Activated naive CD8-positive, alpha-beta T cell treated with anti-CD3 and anti-CD28 coated beads for 36 hours (primary cell): ENCODE results near the gene AFMID. TPM values are rescaled to one million over a fixed set of nuclear protein-coding genes. Genes with fewer than 3 reads are reported as not detected.
"Not testable (repeated sequence)": the region's sequence is repeated elsewhere in the genome, so short reads cannot be mapped to it uniquely, and the experiment has no call there.

ENCODE experiments used
- DNase-seq: peaks from one replicate; pipeline ENCODE4 v3.0.0; 2021
- H3K27ac Mint-ChIP-seq: one replicate; pipeline ENCODE4 v1.8.0; 2022; ENCODE audit warnings: mild to moderate bottlenecking, moderate library complexity, mixed read lengths
- H3K27me3 Mint-ChIP-seq: one replicate; pipeline ENCODE4 v1.8.0; 2022; ENCODE audit warnings: mild to moderate bottlenecking, mixed read lengths
- H3K36me3 Mint-ChIP-seq: one replicate; pipeline ENCODE4 v1.8.0; 2021; ENCODE audit warnings: mild to moderate bottlenecking, mixed read lengths
- H3K4me1 Mint-ChIP-seq: one replicate; pipeline ENCODE4 v1.8.0; 2021; ENCODE audit warnings: mixed read lengths
- H3K4me3 Mint-ChIP-seq: one replicate; pipeline ENCODE4 v1.8.0; 2022; ENCODE audit warnings: mild to moderate bottlenecking, moderate library complexity, mixed read lengths
- H3K9me3 Mint-ChIP-seq: one replicate; pipeline ENCODE4 v1.8.0; 2022; ENCODE audit warnings: mixed read lengths
- total RNA-seq, 2 experiments: library from RNA; stranded (reverse); gene quantifications; one replicate each; pipeline ENCODE4 v1.2.3, GENCODE V29; 2021

The AFMID gene
- total RNA-seq, 2 experiments from 2014 or later, result 32.7 to 36.2 TPM

- DNase-seq, result no peak
- Mint-ChIP-seq H3K4me1 (peaks cover 43% of the 10 kb centered on the region), H3K27ac (peak overlapping the region; percentile 58), H3K27me3 (no peaks in the 10 kb centered on the region), H3K9me3 (no peaks in the 10 kb centered on the region), H3K36me3 (peaks cover 37% of the 10 kb centered on the region), H3K4me3 (peak overlapping the region; percentile 79)
Observed at GRCh38 chr17:78170692-78171590, 16.2 kb upstream of the AFMID start.

- H3K27ac Mint-ChIP-seq, result peak overlapping the region; percentile 77
- H3K36me3 Mint-ChIP-seq, result peaks cover 37% of the 10 kb centered on the region
- H3K9me3 Mint-ChIP-seq, DNase-seq, H3K27me3 Mint-ChIP-seq: not testable (repeated sequence)
- peak overlapping the region; percentile 10 for H3K4me3 Mint-ChIP-seq
- peaks cover 49% of the 10 kb centered on the region for H3K4me1 Mint-ChIP-seq
Observed at GRCh38 chr17:78171591-78172248, 15.4 kb upstream of the AFMID start.

- DNase-seq, result no peak
- H3K27me3 Mint-ChIP-seq, result no peaks in the 10 kb centered on the region
- no peak overlapping the region for H3K4me3 Mint-ChIP-seq
- H3K27ac Mint-ChIP-seq, result peak overlapping the region; percentile 77
- peaks cover 54% of the 10 kb centered on the region for H3K4me1 Mint-ChIP-seq
- H3K36me3 Mint-ChIP-seq, result peaks cover 39% of the 10 kb centered on the region
- H3K9me3 Mint-ChIP-seq, result no peaks in the 10 kb centered on the region
Observed at GRCh38 chr17:78172249-78173051, 14.7 kb upstream of the AFMID start.

GRCh38 chr17:78173097-78173715 lies 14.0 kb upstream of the AFMID start:
- Mint-ChIP-seq H3K4me1 (peaks cover 51% of the 10 kb centered on the region), H3K27me3 (no peaks in the 10 kb centered on the region), H3K9me3 (no peaks in the 10 kb centered on the region), H3K36me3 (peaks cover 39% of the 10 kb centered on the region), H3K4me3 (peak overlapping the region; percentile 24), H3K27ac (peak overlapping the region; percentile 77)
- DNase-seq, result no peak

DNA sequence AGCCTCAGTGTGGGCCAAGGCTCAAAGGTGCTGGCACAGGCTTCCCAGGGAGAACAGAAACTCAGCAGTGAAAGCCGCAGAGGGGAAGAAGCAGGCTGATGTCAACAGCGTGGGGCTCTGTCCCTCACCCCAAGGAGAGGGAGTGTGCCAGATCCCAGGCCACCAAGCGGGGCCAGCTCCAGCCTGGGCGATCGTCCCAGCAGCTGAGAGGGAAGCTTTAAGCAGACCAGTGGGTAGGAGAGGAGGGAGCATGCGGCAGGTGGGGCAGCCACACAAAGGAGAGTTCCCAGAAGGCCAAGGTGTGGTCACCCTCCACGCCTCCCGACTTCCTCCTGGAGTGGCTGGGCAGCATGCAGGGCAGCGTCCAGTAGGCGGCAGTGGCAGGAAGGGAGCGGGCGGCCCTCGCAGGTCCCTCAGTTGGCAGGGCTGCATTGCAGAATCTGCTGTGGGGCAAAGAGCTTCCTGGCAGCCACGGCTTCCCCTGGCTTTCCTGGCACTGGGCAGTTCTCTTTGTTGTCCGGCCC lies 12.8 kb upstream of the AFMID start:
- H3K27me3 Mint-ChIP-seq, result no peaks in the 10 kb centered on the region
- peaks cover 51% of the 10 kb centered on the region for H3K4me1 Mint-ChIP-seq
- no peak for DNase-seq
- peaks cover 48% of the 10 kb centered on the region for H3K36me3 Mint-ChIP-seq
- H3K4me3 Mint-ChIP-seq, result no peak overlapping the region
- no peaks in the 10 kb centered on the region for H3K9me3 Mint-ChIP-seq
- H3K27ac Mint-ChIP-seq, result peak overlapping the region; percentile 77

DNA sequence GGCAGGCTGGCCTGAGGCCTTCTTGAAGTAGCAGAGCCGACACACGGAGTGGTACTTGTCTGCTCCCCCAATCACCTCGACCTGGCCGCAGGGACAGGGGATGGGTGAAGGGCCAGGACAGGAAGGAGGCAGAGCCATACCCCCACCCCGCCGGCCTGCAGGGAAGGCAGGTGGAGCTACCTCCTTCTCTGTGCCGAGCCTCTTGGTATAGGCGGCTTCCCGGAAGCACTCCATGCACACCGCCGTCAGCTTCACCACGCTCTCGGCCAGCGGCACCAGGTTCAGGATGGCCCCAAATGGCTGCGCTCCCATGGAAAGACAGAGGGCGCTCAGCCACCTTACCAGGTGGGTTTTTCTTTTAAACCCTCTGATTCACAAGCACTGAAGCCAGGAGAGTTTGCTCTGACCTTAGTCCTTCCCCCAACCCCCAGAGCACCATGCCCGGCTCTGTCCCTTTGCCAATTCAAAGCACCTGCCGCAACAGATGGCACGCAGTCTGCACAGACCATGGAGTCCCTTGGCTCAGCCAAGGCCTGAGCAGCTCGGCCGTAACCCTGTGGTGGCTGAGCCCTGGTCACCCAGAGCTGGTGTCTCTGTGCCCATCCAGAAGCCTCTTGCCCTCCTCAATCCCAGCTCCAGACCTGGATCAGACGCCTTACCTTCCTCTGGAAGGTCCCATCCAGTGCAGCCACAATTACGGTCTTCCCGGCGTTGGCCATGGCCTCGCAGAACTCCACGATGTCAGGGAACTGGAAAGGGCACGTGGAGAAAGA lies 12.1 kb upstream of the AFMID start:
- H3K27ac Mint-ChIP-seq, result no peak overlapping the region
- H3K36me3 Mint-ChIP-seq, result peaks cover 52% of the 10 kb centered on the region
- H3K27me3 Mint-ChIP-seq, result no peaks in the 10 kb centered on the region
- H3K9me3 Mint-ChIP-seq, result no peaks in the 10 kb centered on the region
- H3K4me3 Mint-ChIP-seq, result no peak overlapping the region
- DNase-seq, result no peak
- peaks cover 49% of the 10 kb centered on the region for H3K4me1 Mint-ChIP-seq

GRCh38 chr17:78175643-78175981 lies 11.6 kb upstream of the AFMID start:
- Mint-ChIP-seq H3K4me3 (no peak overlapping the region), H3K9me3 (no peaks in the 10 kb centered on the region), H3K27me3 (no peaks in the 10 kb centered on the region), H3K27ac (no peak overlapping the region), H3K36me3 (peaks cover 54% of the 10 kb centered on the region), H3K4me1 (peaks cover 54% of the 10 kb centered on the region)
- no peak for DNase-seq

- H3K4me1 Mint-ChIP-seq, result peaks cover 46% of the 10 kb centered on the region
- DNase-seq, result peak; percentile 80
- H3K4me3 Mint-ChIP-seq, result no peak overlapping the region
- H3K27me3 Mint-ChIP-seq, result no peaks in the 10 kb centered on the region
- peaks cover 53% of the 10 kb centered on the region for H3K36me3 Mint-ChIP-seq
- no peaks in the 10 kb centered on the region for H3K9me3 Mint-ChIP-seq
- H3K27ac Mint-ChIP-seq, result no peak overlapping the region
Observed at GRCh38 chr17:78176548-78177025, 10.6 kb upstream of the AFMID start.

- Mint-ChIP-seq H3K27ac (no peak overlapping the region), H3K36me3 (peaks cover 48% of the 10 kb centered on the region), H3K9me3 (no peaks in the 10 kb centered on the region), H3K4me3 (no peak overlapping the region), H3K4me1 (peaks cover 22% of the 10 kb centered on the region), H3K27me3 (no peaks in the 10 kb centered on the region)
- DNase-seq, result no peak
Observed at GRCh38 chr17:78179372-78179771, 7.8 kb upstream of the AFMID start.

DNA sequence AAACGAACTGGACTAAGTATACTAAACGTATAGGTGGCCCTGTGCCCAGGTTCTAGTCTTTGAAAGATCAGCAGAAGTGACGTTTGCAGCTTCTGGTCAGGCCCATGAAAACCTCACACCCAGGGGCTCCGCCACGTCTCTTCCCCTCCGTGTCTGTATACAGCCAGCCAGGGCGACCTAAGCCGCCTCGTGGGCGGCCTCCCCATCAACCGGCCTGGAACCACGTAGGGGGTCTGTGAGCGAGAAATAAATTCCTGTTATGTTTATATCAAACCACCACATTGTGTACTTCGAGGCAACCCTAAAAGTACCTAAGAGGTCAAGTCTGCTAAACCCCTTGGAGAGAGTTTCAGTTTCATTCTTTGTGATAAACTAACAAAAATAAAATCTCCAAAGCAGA lies 7.1 kb upstream of the AFMID start:
- H3K4me3 Mint-ChIP-seq, result no peak overlapping the region
- no peak overlapping the region for H3K27ac Mint-ChIP-seq
- DNase-seq, result no peak
- H3K4me1 Mint-ChIP-seq, result peaks cover 21% of the 10 kb centered on the region
- peaks cover 51% of the 10 kb centered on the region for H3K36me3 Mint-ChIP-seq
- no peaks in the 10 kb centered on the region for H3K27me3 Mint-ChIP-seq
- H3K9me3 Mint-ChIP-seq, result no peaks in the 10 kb centered on the region

- H3K4me3 Mint-ChIP-seq, result no peak overlapping the region
- no peaks in the 10 kb centered on the region for H3K27me3 Mint-ChIP-seq
- peaks cover 21% of the 10 kb centered on the region for H3K4me1 Mint-ChIP-seq
- H3K9me3 Mint-ChIP-seq, result no peaks in the 10 kb centered on the region
- DNase-seq, result no peak
- peaks cover 48% of the 10 kb centered on the region for H3K36me3 Mint-ChIP-seq
- H3K27ac Mint-ChIP-seq, result no peak overlapping the region
Observed at GRCh38 chr17:78180508-78180907, 6.7 kb upstream of the AFMID start.

DNA sequence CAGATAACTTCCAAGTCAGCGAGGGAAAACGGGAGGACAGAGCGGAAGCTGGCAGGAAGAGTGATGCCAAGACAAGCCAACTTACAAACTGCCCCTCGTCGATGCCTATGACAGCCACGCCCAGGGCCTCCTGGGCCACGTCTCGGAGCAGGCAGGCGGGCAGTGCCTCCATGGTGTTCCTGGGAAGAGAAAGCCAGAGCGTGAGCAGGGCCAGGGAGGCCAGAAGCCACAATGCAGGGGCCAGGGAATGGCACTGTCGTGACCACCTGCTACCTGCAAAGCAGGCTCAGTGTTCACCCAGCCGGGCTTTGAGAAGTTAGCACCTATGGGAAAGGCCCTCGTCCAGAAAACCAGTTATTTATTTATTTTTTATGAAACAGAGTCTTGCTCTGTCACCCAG lies 4.7 kb upstream of the AFMID start:
- Mint-ChIP-seq H3K9me3 (no peaks in the 10 kb centered on the region), H3K27ac (no peak overlapping the region), H3K4me1 (peaks cover 15% of the 10 kb centered on the region), H3K36me3 (peaks cover 50% of the 10 kb centered on the region), H3K4me3 (no peak overlapping the region), H3K27me3 (no peaks in the 10 kb centered on the region)
- no peak for DNase-seq

DNA sequence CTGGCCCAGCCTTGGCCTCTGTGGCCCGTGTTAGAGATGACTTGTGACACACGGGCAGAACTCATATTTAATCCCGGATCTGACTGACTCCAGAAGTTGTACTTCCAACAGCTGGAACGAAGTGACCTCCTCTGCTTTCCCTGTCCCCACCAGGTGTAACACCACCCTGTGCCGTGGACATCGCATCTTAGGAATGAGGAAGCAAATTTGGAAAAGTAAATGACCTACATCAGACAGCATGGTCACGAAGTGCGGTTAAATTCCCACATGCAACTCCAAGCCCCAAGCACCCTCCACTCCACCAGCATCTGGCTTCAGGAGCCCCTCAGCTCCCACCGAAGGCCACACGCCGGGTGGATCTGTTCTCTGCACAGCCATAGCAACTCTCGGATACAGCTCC lies 3.2 kb upstream of the AFMID start:
- H3K4me1 Mint-ChIP-seq, result peaks cover 18% of the 10 kb centered on the region
- H3K4me3 Mint-ChIP-seq, result peak overlapping the region; percentile 40
- peaks cover 47% of the 10 kb centered on the region for H3K36me3 Mint-ChIP-seq
- no peak overlapping the region for H3K27ac Mint-ChIP-seq
- no peak for DNase-seq
- H3K9me3 Mint-ChIP-seq, result no peaks in the 10 kb centered on the region
- no peaks in the 10 kb centered on the region for H3K27me3 Mint-ChIP-seq

- H3K4me3 Mint-ChIP-seq, result peak overlapping the region; percentile 40
- no peak for DNase-seq
- H3K27ac Mint-ChIP-seq, result no peak overlapping the region
- H3K4me1 Mint-ChIP-seq, result peaks cover 18% of the 10 kb centered on the region
- H3K27me3 Mint-ChIP-seq, result no peaks in the 10 kb centered on the region
- no peaks in the 10 kb centered on the region for H3K9me3 Mint-ChIP-seq
- peaks cover 44% of the 10 kb centered on the region for H3K36me3 Mint-ChIP-seq
Observed at GRCh38 chr17:78184351-78184750, 2.8 kb upstream of the AFMID start.
